HG03571 (cell line): ENCODE results near the gene MFAP3L.
A peak's percentile ranks its signal among the peaks of the same experiment; 100 is the strongest.
"Not testable (repeated sequence)": the region's sequence is repeated elsewhere in the genome, so short reads cannot be mapped to it uniquely, and the experiment has no call there.

Experiments used
- ATAC-seq: cut with Tn5 transposase; IDR thresholded peaks from one replicate; pipeline ENCODE4 v1.9.1; 2021; ENCODE audit not compliant: unreplicated experiment

MFAP3L gene

GRCh38 chr4:170026253-170027021 is at the start of gene MFAP3L:
Gene MFAP3L (minus strand): TSS chr4:170026395. CDS start chr4:170005877, 20,518 bp downstream.
- ATAC-seq, result peak; percentile 82

GRCh38 chr4:170071196-170071595 is 45.0 kb upstream of the MFAP3L start:
- ATAC-seq, result no peak

- ATAC-seq, result no peak
Observed at GRCh38 chr4:170068438-170069128, 42.4 kb upstream of the MFAP3L start.

GRCh38 chr4:170059421-170059820 is 33.2 kb upstream of the MFAP3L start:
- ATAC-seq, result no peak

- no peak for ATAC-seq
Observed at GRCh38 chr4:170058826-170059225, 32.6 kb upstream of the MFAP3L start.

- no peak for ATAC-seq
Observed at GRCh38 chr4:170057866-170058265, 31.7 kb upstream of the MFAP3L start.

- ATAC-seq, result no peak
Observed at GRCh38 chr4:170052919-170053318, 26.7 kb upstream of the MFAP3L start.

GRCh38 chr4:170051402-170051801 is 25.2 kb upstream of the MFAP3L start:
- no peak for ATAC-seq

- no peak for ATAC-seq
Observed at GRCh38 chr4:170049766-170050165, 23.6 kb upstream of the MFAP3L start.

- ATAC-seq, result no peak
Observed at GRCh38 chr4:170047771-170048354, 21.7 kb upstream of the MFAP3L start.

- ATAC-seq, result not testable (repeated sequence)
Observed at GRCh38 chr4:170046156-170046555, 20.0 kb upstream of the MFAP3L start.

- no peak for ATAC-seq
Observed at GRCh38 chr4:170040031-170040680, 14.0 kb upstream of the MFAP3L start.

GRCh38 chr4:170038769-170039168 is 12.6 kb upstream of the MFAP3L start:
- ATAC-seq, result no peak

GRCh38 chr4:170038232-170038631 is 12.0 kb upstream of the MFAP3L start:
- no peak for ATAC-seq

- ATAC-seq, result no peak
Observed at GRCh38 chr4:170037481-170037880, 11.3 kb upstream of the MFAP3L start.

GRCh38 chr4:170035845-170036244 is 9.7 kb upstream of the MFAP3L start:
- no peak for ATAC-seq

GRCh38 chr4:170035231-170035630 is 9.0 kb upstream of the MFAP3L start:
- ATAC-seq, result no peak

GRCh38 chr4:170033999-170034398 is 7.8 kb upstream of the MFAP3L start:
- no peak for ATAC-seq

GRCh38 chr4:170030121-170030520 is 3.9 kb upstream of the MFAP3L start:
- no peak for ATAC-seq

- ATAC-seq, result peak; percentile 67
Observed at GRCh38 chr4:170027181-170027829, 1.1 kb upstream of the MFAP3L start.
